Thyroid gland (tissue), 4 donors: ENCODE data around the gene ALG13. TPM values are rescaled to one million over a fixed set of nuclear protein-coding genes. Genes with fewer than 3 reads are reported as not detected.
"Not testable (repeated sequence)": the region's sequence is repeated elsewhere in the genome, so short reads cannot be mapped to it uniquely, and the experiment has no call there.

ENCODE experiments used
- DNase-seq, 2 donors: peaks; one replicate each; pipeline ENCODE4 v3.0.0-alpha.2; 2019
- H3K27ac ChIP-seq, 3 donors: fragments of 200-600 bp; sonication (generic); 1 replicate in 2 of 3; 2 replicates in 1 of 3; pipeline ENCODE4 v1.5.1; 2016 to 2019; ENCODE audit warnings: mild to moderate bottlenecking in 1 of 3, moderate library complexity in 1 of 3
- H3K27me3 ChIP-seq: fragments of 200-600 bp; sonication (generic); one replicate; pipeline ENCODE4 v1.5.1; 2019
- H3K36me3 ChIP-seq, 2 donors: fragments of 200-600 bp; sonication (generic); one replicate each; pipeline ENCODE4 v1.5.1; 2016 to 2019
- H3K4me1 ChIP-seq, 2 donors: fragments of 200-600 bp; sonication (generic); one replicate each; pipeline ENCODE4 v1.5.1; 2017 to 2019
- H3K4me3 ChIP-seq, 3 donors: fragments of 200-600 bp; sonication (generic); replicated peaks in 1 of 3; 1 replicate in 2 of 3; 2 replicates in 1 of 3; pipeline ENCODE4 v1.5.1; 2016; ENCODE audit warnings: mild to moderate bottlenecking in 1 of 3
- H3K9me3 ChIP-seq: fragments of 200-600 bp; sonication (generic); one replicate; pipeline ENCODE4 v1.5.1; 2017
- CTCF ChIP-seq, 6 experiments: fragments of 200-600 bp in 3 of 6; fragments of 450-650 bp in 3 of 6; sonication (generic) in 3 of 6; IDR thresholded peaks; one replicate each; pipeline ENCODE4 v1.5.1; 2016 to 2019; ENCODE audit warnings: antibody characterized with exemption in 6 of 6, mild to moderate bottlenecking in 2 of 6, inconsistent platforms in 1 of 6, moderate library complexity in 1 of 6
- POLR2A ChIP-seq, 2 donors: fragments of 450-650 bp; IDR thresholded peaks; one replicate each; pipeline ENCODE4 v1.6.1; 2017; ENCODE audit warnings: antibody characterized with exemption in 2 of 2, mild to moderate bottlenecking in 2 of 2, moderate library complexity in 1 of 2
- WGBS, 2 donors: methylation state at CpG; one replicate each; pipeline ENCODE4 v1.1.5; 2017; 5-methylcytosine and 5-hydroxymethylcytosine counted together
- intact Hi-C: fragments of 100-400 bp; cut with DNase I; formaldehyde crosslinking; loops from one replicate; pipeline ENCODE4 v1.15.1; 2023
- small RNA-seq: library from RNA; depleted of rRNA; stranded (forward); fragments of <200 nt; gene quantifications from one replicate; pipeline ENCODE3, GENCODE V24; 2016
- total RNA-seq, 4 donors: library from RNA; depleted of rRNA; stranded (reverse); fragments of >200 nt; gene quantifications; one replicate each; pipeline ENCODE4 v1.2.3, GENCODE V29; 2016

Gene ALG13
- total RNA-seq, 4 donors from 2014 or later: 55.7 to 89.5 (median 84.5) TPM

DNA sequence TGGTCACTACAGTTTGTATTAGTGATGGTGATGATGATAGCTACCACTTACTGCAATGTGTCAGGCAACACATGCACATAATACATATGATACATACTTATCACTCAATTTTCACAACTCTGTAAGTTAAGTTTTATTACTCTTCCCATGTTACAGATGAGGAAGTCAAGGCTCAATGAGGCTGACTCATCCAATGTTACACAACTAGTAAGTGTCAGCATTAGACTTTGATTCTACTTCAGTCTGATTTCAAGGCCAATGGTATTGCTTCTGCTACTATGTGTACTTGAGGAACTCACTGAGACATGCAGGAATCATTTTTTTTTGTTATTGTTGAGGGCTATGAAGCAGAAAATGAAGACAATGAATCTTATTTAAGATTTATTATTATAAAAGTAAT is 98.6 kb downstream of the ALG13 start:
- no peak for TF ChIP-seq POLR2A (IDR thresholded peaks at IDR 0.05)
- TF ChIP-seq CTCF (IDR thresholded peaks at IDR 0.05): no peak
- H3K27me3 ChIP-seq: no peaks in the 10 kb centered on the region

DNA sequence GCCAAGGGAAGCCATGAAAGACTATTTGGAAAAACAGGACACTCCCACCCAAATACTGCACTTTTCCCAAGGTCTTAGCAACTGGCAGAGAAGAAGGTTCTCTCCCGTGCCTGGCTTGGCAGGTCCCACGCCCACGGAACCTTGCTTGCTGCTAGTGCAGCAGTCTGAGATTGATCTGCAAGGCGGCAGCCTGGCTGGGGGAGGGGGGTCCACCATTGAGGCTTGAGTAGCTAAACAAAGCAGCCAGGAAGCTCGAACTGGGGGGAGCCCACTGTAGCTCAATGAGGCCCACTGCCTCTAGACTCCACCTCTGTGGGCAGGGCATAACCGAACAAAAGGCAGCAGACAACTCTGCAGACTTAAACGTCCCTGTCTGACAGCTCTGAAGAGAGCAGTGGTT is 103.7 kb downstream of the ALG13 start:
- H3K36me3 ChIP-seq: no peaks in the 10 kb centered on the region
- intact Hi-C loops: no loop called here
- DNase-seq: no peak
- H3K27me3 ChIP-seq: no peaks in the 10 kb centered on the region
- TF ChIP-seq CTCF (IDR thresholded peaks at IDR 0.05) (no peak), POLR2A (IDR thresholded peaks at IDR 0.05) (no peak)
- H3K27ac ChIP-seq: no peak overlapping the region
- WGBS, 2 donors: 100% methylated on average over 2 to 5 of the region's 7 CpGs
- no peaks in the 10 kb centered on the region for H3K9me3 ChIP-seq
- H3K4me1 ChIP-seq: no peaks in the 10 kb centered on the region
- no peak overlapping the region for H3K4me3 ChIP-seq

More for the DNA sequence above, 98.6 kb downstream of the ALG13 start:
- Histone ChIP-seq H3K36me3 (no peaks in the 10 kb centered on the region), H3K27ac (no peak overlapping the region), H3K4me1 (no peaks in the 10 kb centered on the region), H3K4me3 (no peak overlapping the region), H3K9me3 (no peaks in the 10 kb centered on the region)
- DNase-seq: no peak
- intact Hi-C loops: no loop called here

DNA sequence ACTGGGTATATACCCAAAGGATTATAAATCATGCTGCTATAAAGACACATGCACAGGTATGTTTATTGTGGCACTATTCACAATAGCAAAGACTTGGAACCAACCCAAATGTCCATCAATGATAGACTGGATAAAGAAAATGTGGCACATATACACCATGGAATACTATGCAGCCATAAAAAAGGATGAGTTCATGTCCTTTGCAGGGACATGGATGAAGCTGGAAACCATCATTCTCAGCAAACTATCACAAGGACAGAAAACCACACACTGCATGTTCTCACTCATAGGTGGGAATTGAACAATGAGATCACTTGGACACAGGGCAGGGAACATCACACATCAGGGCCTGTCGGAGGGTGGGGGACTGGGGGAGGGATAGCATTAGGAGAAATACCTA is 109.1 kb downstream of the ALG13 start:
- H3K4me1 ChIP-seq, H3K27ac ChIP-seq, H3K4me3 ChIP-seq, H3K27me3 ChIP-seq, DNase-seq, intact Hi-C loops, H3K36me3 ChIP-seq, H3K9me3 ChIP-seq: not testable (repeated sequence)
- WGBS, 2 donors: 92 to 100% methylated on average over 1 of the region's 1 CpG

Small RNA genes within 50 kb of the gene (small RNA-seq; reads per million reads assigned to genes)
- gene RNA5SP512: not detected

Other genes starting within 250 kb of the ALG13 start
- gene SERTM2, start 169.5 kb upstream of the ALG13 start, total RNA-seq: not detected
- gene TRPC5OS, start 195.0 kb downstream of the ALG13 start, total RNA-seq: under 1 TPM in 1 of 4 donors, not detected in 3; 0.27 TPM